ENCODE data around the gene CCR5AS.
"Not testable (repeated sequence)": the region's sequence is repeated elsewhere in the genome, so short reads cannot be mapped to it uniquely, and the experiment has no call there.

The CCR5AS gene

DNA sequence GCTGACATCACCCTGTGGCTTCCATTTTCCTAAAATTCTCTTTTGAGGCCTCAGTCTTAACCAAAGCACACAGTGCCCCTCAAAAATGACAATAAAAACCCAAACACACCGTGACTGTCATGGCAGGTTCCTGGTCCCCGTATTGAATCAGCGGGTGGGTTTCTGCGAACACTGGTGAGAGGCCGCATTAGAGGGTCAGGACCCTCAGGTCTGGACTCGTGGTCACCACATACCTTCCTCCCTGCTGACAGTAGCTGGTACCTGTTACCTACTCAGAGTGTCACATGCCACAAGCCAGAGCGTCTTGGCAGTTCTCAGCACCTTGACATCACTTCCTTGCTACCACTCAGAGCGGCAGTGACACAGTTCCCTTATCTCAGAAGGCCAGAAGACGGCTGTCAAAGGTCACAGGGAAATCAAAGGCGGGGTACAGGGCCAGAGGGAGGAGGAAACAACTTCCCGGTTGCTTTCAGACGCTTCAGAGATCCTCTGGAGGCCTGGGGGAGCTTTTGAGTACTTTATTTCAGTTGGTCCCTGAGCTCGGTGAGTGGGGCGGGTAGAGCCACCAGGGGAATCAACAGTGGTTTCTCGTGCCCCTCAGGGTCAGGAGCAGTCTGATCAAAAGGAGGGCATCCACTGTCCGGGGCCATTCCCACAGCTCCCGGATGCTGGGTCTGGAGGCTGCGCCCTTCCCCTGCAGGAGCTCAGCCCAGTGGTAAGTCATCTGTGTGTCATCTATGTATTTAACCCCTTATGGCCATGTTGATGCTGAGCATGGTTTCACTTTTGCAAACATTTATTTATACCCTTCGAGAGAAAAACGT lies at the start of gene CCR5AS, which contains the start of gene CCRL2:
CCR5AS (minus strand) TSS at position 279 of the 824 bp plus-strand sequence.
CCRL2 (plus strand) TSS at position 472 of the 824 bp plus-strand sequence. CDS start 821 bp downstream, outside the sequence.
- peak; percentile 69 for DNase-seq

DNA sequence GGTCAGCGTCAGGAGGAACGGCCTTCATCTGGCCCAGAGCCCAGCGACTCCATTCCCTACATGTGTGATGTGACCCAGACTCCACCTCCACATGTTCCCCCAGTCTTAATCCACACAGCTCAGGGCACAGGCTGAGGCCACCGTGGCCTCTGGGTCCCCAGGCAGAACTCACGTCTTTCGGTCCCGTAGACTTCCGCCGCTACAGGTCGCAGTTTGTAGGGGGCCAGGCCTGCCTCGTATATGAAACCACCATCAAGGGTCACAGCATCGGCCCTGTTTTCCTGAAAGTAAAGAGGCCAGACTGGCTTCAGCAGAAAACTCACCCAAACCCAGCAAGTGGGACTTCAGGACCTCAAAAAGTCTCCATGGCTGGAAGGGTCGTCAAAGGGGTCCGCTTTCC lies 49.3 kb upstream of the CCR5AS start:
- DNase-seq, result no peak

DNA sequence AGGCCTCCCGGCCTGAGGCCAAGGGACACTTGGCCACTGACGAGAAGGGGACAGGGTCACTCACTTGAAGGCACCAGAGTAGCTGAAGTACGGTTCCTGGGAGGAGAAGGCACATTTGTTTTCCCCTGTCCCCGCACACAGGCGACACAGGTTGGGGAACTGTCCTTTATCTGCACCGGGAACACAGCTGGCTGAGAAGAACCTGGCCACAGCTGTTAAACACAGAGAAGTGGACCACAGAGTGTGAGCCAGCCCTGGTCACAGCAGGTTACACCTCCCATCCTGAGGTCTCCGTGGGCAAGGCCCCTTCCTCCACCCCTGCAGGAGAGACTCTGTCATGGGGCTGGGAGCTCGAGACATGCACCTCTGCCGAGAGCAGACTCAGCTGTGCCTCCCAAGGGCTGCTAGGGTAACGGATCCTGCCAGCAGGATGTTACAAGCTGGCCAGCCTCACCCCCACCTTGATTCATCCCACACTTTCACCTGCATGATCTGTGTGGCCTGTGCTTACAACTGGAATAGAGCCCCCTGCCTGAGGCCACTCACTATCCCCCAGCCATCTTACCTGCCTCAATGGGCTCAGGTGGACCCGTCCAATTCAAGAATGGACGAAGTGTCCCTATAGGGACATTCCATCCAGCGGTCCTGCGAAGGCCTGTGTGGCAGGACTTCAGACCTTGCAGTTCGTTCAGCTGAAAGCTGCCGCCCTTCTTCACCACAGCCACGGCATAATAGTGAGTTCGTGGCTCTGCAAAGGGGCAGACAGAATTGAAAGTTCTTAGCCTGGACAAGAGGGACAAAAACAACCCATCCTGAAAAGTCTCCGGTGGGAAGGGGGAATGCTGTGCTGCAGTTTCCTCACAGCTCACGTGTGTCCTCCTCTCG lies 48.6 kb upstream of the CCR5AS start:
- no peak for DNase-seq

DNA sequence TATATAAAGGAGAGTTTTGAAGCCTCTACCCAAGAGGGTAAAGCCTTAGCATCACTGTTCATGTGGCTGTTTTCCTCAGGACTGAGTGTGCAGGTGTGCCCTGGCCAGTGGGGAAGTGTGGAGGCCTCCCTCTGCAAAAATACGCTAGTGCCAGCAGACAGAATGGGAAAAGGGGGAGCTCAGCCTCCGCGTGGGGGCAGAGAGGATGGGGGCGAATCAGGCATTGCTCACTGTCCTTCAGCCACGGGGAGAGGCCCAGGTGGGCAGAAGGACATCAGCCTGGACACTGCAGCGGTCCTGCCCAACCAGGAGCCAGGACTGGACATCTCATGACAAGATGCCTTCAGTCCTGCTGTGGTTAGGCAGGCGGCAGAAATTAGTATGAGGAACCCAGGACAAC lies 47.7 kb upstream of the CCR5AS start:
- DNase-seq, result no peak

DNA sequence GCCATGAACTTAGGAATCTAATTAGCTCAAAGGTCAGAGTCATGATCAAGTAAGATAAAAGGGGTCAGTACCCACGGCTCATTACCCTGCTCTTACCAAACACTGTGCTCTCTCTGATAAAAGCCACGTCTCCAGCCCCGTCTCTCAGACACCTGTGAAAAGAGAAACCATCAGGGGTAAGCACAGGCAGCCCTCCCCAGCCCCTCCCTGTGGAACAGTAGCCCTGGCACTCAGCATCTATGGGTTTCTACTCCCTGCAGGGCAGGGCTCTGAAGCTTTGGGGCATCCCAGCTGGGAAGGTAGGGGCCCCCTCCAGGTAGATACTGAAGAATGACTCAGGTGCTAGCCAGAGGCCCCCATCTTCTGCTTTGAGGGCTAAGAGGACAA lies 47.3 kb upstream of the CCR5AS start:
- DNase-seq, result no peak

DNA sequence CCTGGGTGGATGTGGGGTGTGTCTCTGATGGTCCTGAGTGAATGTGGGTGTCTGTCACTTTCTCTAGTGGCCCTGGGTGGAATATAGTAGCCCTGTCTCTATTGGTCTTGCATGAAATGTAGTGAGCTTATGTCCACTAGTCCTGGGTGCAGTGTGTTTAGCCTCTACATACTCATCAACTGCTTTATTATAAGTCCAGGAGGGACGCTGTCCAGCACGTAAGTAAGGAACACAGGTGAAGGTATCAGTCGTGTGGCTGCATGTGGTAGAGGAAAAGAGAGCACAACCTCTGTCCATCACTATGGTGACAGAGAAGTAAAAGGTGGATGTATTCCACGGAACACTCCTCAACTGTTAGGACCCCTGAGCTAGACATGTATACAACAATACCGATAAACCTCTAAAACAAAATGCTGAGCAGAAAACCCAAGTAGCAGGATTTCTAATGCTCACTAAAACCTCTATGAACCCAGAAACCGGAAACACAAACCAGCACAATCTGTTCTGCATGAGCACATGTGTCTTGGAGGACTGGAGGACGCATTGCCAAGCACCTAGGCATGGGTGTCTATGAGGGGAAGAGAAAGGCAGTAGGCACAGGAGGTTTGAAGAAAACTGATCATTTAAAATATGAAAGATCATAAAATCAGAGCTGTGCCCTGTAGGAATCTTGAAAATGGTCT lies 46.8 kb upstream of the CCR5AS start:
- DNase-seq, result no peak

DNA sequence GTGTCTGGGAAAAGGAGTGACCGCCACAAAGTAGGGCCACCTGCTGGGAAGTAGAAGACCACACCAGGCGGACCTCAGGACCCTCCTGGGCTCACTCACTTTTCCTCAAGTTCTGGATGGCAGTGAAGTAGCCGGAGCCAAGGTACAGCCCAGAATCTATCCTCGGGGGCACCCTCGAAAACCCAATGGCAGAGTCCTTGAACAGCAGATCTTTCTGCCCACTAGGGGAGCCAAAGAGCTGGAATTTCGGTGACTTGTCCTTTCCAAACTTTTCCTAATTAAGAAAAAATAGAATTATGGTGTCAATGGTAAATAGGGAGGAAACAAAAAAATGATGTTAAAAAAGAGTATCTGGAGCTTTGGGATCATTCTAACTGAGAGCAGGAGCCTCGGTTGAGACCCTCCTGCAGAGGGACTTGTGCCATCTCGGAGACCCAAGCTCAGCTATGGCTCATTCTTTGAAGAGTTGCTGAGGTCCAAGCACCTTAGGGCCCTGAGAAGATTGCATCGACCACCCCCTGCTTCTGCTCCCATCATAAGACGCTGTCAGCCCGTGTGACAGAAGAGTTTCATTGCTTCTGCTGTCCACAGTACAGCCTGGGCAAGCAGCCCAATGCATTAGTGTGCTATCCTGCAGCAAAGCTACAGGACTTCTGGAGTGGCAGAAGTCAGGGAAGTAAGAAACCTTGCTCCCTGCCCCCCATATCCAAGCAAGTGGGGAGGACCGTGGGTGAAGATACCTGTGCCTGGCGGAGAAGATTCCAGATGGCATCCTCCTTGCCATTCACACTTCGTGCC lies 43.1 kb upstream of the CCR5AS start:
- no peak for DNase-seq

DNA sequence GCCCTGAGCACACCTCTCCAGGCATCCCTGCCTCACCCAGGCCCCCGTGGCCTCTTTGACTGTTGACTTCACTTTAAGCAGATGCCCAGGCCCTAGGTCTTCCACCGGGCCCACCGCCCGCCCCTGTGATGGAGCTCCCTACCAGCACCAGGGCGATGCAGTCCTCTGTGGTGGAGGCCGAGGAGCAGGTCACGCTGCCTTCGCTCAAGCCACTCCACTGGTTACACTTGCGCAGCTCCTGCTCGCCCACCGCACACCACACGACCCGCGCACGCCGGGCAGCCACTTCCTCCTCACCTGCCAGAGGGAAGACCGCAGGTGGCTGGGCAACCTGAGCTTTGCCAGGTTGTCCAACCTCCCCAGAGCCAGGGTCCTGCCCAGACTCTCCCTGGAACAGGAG lies 41.9 kb upstream of the CCR5AS start:
- DNase-seq, result no peak

DNA sequence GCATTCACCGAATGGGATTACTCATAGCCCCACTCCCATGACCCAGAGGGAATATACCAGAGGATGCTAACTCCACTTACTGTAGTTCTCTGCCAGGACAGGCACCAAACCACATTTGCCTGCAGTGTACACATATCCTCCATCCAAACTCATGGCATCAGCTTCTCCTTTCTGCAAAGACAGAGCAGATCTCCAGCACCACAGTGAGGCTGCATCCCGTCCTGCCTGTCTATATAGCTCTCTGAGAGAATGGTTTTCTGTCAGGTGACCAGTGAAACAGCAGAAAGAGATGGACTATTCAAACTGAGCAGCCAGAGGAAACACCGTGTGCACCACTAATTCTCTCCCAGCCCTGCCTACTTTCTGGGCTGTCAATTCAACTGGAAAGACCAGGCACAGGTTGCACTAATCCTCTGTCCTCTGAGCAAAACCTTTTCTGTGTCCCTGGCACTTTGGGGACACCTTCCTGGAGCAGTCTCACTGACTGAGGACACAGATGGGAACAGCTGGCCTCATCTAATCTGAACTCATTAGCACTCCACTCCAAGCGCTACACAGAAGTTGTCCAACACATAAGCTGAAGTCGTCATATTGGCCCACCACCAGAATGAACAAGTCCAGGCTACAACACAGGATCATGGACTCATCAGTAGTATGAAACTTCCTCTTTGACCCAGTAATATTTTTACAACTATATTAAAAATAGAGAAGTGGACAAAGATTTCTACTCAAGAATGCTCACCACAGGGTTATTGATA lies 40.5 kb upstream of the CCR5AS start:
- no peak for DNase-seq

DNA sequence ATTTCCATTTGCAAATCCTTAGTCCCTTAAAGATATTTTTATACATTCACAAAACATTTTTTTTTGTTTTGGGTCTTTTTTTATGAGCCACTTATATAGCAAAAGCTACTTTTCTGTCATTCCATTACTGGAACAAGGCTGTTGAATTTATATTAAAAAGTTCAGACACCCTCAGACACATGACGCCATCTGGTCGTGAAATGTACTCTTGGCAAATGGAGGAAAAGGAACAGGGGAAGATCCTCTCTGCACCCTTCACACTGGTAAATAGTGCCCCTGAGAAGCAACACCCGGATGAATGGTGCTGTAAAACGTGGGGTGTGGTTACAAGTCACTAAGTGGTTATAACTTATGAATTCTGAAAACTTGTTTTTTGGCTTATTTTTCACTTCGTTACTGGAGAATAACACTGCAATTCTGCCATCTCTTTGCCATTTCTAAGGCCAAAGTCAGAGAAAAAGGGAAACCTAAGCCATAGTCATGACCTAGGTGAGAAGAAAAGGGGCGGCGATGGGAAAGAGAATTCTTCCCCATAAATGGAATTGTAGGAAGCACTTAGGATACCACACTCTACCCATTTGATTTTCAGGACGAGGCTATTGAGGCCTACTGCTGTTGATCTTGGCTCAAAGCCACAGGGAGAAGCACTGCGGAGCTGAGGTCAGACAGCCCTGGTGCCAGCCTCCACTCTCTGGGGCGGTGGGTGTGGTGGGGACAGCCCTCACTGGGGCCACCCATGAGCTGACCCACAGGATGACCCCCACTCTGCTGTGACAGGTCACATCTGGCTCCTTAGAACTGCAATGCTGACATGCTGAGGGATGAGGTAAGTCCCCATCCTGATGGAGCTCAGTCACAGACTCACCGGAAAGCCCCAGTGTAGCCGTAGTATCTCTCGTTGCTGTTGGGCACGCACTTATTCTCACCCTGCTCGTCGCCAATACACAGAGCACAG lies 36.0 kb upstream of the CCR5AS start:
- DNase-seq, result no peak

DNA sequence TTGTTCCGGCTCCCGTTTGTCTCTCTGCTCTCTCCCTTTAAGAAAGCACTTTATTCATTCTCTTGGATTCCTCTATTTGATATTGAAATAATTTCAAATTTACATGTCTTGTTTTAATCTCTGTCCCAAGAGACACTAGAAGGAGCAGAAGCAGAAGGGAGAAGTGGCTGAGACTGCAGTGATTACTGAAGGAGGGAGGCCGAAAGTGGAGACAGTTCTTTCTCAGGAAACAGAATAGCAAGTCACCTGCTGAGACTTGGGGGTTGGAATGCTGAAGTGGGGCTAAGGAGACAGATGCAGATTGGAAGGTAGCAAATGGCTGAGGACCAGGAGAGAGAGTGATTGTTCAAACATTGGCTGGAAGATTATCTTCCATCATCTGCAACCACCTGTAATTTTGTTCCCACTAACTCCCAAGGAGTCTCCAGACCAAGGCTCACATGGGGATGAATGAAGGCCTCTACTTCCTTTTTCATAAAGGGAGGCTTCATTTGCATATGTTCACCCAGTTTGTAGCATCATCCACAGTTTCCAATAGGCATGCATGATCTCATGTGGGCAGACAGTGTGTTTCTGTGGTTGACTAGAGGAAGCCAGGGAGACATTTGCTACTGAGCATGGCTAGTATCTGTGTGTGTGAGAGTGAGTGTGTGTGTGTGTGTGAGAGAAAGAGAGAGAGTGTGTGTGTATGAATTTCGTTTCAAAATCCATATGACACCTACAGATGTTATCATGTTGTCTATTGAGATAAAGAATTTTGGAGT lies 33.8 kb upstream of the CCR5AS start:
- no peak for DNase-seq

DNA sequence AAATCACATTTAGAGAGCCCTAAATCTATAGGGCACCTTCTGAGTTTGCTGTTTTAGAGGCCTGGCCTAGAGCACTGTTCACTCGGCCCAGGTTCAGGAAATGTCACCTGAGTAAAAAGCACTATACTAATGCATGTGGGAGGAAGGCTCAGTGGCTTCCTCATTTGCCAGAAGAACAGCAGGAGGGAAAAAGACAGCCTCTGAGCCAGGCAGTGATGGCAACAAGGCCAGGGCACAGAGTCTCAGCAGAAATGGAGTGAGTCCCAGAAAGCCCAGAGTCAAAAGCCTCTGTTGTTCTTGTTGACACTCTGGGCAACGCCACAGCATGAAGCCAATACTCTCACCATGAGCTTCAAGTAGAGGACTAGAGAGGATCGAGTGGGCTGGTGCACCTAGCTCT lies 32.0 kb upstream of the CCR5AS start:
- DNase-seq, result no peak

DNA sequence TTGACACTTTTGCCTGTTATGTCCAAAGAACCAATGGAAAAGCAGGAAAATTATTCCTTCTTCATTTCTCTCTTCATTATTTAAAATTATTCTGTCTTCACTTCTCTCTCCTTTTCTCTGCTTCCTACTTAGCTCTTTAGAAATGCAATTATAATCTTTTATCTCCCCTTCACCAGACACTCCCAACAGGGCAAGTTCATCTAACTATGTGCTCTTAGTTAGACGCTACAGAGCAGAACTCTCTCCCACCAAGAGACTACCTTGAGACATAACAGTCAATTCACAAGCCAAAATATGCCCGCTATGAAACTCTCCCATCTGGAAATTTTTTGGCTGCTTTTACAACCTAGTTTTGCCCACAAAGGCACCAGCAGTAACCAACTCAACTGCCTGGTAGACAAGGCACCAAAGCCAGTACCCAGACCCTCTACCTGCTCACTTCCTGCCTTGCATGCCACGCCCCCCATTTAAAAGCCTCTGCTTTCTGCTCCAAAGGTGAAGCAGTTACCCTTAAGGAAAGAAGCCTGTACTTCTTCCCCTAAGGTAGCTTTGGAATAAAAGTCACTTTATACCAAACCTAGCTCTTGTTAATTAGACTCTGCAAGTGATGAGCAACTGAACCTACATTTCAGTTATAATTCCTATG lies 28.3 kb upstream of the CCR5AS start:
- no peak for DNase-seq

DNA sequence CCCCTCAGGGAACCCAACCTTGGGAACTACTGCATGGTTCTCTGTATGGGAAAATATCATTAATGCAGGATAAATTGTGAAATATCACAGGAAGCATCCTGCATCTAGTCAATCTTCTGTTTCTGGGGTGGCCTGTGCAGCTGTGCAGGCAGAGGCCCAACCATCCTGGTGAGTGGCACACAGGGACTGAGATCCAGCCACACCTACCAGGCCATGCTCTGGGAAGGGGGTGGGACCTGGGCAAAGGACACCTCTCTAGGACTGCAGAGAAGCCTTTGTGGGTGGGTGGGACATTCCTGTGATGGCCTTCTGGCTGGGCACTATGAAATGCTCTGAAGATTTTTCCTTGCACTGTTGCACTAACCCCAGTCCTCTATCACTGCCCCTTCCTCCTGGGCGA lies 27.0 kb upstream of the CCR5AS start:
- no peak for DNase-seq

DNA sequence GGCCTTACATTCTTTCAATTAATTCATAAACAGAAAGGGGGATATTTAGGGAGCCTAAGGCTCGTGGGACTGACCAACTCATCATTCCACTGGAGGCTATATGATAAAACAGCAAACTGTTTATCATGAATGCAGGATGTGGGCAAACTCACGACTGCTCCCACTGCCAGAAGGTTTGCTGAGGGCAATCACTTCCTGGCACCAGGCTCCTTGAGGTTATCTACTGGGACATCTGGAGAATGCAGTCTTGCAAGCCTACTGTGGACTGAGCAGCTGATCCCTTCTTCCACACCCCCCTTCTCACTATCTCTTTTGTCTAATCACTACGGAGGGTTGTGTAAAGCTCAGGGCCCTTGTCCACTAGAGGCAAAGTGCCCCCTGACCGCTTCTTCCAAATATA lies 26.3 kb upstream of the CCR5AS start:
- DNase-seq, result not testable (repeated sequence)

DNA sequence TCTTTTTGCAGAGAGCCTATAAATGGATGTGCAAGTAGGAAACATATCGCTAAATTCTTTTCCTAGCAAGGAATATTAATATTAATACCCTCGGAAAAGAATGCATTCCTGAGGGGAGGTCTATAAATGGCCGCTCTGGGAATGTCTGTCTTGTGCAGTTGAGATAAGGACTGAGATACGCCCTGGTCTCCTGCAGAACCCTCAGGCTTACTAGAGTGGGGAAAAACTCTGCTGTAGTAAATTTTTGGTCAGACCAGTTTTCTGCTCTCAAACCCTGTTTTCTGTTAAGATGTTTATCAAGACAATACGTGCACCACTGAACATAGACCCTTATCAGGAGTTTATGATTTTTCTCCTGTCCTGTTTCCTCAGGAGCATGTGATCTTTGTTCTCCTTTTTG lies 25.0 kb upstream of the CCR5AS start:
- DNase-seq, result not testable (repeated sequence)

DNA sequence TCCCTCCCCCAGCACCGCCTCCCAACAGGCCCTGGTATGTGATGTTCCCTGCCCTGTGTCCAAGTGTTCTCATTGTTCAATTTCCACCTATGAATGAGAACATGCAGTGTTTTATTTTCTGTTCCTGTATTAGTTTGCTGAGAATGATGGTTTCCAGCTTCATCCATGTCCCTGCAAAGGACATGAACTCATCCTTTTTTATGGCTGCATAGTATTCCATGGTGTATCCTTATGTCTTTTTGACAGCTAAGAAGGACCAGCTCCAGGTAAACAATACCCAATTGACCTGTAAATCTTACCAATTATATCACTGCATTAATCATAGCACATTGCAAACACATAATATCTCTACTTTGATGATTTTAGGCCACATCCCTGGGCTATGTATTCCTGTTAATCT lies 24.0 kb upstream of the CCR5AS start:
- DNase-seq, result not testable (repeated sequence)

DNA sequence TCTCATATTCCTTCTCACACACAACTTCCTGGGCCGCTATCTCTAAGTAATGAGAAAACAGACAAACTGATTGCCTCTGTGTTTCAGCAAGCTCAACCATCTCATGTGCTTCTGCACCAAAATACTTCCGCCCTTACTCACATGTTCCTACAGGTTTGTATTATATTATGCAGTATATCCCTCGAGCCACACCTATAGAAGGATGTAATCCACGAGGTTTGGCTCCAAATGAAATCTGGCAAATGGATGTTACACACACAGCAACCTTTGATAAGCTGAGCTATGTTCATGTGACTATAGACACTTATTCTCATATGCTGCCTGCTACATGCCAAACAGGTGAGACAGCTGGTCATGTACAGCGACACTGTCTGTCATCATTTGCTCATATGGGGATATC lies 22.8 kb upstream of the CCR5AS start:
- DNase-seq, result no peak

DNA sequence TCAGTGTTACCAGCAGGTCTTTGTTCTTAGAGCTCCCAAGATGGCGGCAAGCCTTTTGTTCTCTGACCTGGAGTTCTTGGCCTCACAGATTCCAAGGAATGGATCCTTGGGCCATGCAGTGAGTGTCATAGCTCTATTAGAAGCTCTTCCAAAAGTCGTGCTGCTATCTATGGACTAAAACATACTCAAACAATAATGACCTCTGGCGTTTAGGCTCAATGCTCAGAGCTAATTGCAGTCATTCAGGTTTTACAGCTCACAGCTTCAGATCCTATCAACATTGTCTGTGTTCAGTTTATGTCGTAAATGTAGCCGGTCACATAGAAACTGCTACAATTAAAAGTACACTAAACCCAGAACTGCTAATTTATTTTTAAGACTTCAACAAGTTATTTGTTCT lies 22.4 kb upstream of the CCR5AS start:
- no peak for DNase-seq
